Inflammatory macrophage treated with lipopolysaccharide for 4 hours (primary cell): Measurements from ENCODE around the gene NTNG1.
A peak's percentile ranks its signal among the peaks of the same experiment; 100 is the strongest.

ENCODE experiments used
- DNase-seq: peaks from one replicate; pipeline ENCODE4 v3.0.0-alpha.2; 2020

Gene NTNG1

GRCh38 chr1:107473065-107473464 lies 332.2 kb downstream of the NTNG1 start:
- no peak for DNase-seq

- no peak for DNase-seq
These were observed 334.2 kb downstream of the NTNG1 start for GRCh38 chr1:107474877-107475612.

DNA sequence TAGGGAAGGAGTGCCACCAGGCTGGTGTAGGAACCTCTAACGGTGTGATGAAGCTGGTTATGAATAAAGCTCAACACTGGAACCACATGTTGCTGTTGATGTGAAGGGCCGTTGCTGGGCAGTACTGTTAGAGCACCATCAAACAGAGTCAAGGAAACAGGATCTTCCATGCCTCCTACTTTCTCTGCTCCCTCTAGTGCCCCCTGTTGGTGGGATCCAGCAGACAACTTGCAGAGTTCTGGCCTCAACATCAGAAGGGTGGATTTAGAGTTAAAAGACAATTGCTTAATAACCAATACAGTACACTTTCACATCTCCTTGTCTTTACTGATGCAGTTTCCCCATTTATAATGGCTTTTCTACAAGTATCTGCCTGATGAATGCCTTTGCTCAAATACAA lies 336.4 kb downstream of the NTNG1 start:
- peak; percentile 1 for DNase-seq

DNA sequence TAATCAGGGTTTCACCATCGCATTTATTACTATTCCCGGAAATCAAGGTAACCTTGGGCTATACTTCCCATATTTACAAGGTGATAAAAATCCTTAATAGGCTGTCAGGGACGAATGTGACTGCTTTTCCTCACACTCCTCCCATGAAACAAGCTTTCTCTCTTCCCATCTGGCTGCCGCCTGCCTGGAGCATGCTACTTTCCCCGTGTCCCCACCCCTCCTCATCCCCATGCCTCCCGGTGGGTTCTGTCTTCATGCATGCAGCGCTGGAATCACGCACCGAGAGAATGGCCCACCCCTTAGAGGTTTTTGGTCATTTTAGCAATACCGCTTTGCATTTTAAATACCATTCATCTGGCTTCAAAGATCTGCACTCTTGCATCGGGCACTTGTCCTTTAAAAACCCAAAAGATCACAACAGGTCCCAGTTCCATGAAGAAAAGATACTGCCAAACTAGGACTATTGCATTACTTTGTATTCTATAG lies 339.1 kb downstream of the NTNG1 start:
- DNase-seq: no peak

DNA sequence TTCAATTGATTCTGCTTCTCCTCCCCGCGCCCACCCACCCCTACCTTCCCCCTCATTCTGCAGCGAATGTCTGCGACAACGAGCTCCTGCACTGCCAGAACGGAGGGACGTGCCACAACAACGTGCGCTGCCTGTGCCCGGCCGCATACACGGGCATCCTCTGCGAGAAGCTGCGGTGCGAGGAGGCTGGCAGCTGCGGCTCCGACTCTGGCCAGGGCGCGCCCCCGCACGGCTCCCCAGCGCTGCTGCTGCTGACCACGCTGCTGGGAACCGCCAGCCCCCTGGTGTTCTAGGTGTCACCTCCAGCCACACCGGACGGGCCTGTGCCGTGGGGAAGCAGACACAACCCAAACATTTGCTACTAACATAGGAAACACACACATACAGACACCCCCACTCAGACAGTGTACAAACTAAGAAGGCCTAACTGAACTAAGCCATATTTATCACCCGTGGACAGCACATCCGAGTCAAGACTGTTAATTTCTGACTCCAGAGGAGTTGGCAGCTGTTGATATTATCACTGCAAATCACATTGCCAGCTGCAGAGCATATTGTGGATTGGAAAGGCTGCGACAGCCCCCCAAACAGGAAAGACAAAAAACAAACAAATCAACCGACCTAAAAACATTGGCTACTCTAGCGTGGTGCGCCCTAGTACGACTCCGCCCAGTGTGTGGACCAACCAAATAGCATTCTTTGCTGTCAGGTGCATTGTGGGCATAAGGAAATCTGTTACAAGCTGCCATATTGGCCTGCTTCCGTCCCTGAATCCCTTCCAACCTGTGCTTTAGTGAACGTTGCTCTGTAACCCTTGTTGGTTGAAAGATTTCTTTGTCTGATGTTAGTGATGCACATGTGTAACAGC lies 339.9 kb downstream of the NTNG1 start:
- no peak for DNase-seq

GRCh38 chr1:107481756-107482384 lies 341.0 kb downstream of the NTNG1 start:
- DNase-seq: no peak

- no peak for DNase-seq
These were observed 343.1 kb downstream of the NTNG1 start for GRCh38 chr1:107483949-107484348.

DNA sequence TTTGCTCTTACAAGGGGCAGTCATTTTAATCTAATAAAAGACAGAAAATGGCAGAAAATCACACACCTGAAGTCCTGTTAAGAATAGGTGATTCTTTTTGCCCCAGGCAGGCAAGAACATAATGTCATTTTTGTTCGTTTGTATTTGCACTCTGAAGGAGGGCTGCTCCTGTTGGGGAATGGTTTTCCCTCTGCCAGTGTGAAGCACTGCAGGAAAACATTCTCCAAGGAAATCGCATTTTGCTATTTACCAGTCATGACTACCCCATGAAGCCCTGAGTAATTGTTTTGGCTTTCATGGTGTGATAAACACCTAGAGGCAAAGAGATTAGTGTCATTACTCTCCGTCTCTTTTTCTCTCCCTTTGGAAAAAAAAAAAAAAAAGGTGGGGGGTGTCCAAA lies 345.5 kb downstream of the NTNG1 start:
- no peak for DNase-seq

GRCh38 chr1:107487506-107487905 lies 346.7 kb downstream of the NTNG1 start:
- no peak for DNase-seq

DNA sequence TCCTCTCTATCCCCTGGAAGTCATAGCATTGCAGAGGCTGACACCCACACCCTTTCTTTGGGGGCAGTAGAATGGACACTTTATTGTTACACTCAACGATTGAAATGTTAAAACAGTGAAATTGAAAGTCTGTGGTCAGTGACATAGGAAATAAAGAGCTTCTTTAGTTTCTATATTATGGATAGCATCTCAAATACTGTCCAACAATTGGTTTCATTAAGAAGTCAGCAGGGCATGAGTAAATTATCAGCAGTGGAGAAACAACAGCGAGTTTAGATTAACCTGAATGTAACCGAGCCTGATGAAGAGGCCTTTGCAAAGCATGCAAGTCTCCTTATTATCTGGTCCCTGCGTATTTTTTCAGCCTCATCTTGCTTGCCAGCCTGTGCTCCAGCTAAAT lies 350.7 kb downstream of the NTNG1 start:
- DNase-seq: no peak

DNA sequence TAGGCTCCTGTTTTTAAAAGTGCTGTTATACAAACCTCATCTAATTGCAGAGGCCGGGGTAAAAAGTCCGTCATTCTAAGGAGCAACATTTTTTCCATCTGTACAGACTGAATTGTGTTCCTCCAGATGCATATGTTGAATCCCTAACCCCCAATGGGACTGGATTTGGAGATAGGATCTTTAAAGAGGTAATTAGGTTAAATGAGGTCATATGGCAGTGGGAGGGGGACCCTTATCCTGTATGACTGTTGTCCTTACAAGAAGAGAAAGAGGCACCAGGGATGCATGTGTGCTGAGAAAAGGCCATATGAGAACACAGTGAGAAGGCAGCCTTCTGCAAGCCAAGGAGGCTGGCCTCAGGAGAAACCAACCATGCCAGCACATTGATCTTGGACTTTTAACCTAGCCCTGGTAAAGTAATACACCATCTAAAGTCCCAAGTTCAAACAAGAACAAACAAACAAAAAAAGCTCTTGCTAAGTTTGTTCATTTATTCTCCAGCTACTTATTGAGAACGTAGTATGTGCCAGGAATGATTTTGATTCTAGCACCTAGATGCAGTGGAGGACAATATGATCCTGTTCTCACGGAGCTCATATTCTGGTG lies 352.4 kb downstream of the NTNG1 start:
- DNase-seq: no peak

- no peak for DNase-seq
These were observed 353.2 kb downstream of the NTNG1 start for GRCh38 chr1:107494061-107494460.

DNA sequence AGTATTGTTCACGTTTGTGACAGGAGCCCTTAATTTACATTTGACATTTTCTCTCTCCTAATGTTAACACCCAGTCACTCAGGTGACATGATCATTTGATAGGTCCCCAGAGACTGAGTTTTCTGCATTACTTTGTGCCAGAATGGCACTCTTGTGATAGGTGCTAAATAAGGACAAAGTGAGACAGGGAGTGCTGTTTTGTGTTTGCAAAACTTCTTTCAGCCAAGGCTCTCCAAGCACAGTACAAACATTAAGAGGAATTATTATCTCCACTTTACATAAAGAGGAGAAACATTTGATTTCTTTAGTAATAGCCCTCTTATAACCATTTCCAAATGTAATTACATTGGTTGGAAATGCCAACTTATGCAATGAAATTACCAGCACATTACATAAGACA lies 355.2 kb downstream of the NTNG1 start:
- no peak for DNase-seq

DNA sequence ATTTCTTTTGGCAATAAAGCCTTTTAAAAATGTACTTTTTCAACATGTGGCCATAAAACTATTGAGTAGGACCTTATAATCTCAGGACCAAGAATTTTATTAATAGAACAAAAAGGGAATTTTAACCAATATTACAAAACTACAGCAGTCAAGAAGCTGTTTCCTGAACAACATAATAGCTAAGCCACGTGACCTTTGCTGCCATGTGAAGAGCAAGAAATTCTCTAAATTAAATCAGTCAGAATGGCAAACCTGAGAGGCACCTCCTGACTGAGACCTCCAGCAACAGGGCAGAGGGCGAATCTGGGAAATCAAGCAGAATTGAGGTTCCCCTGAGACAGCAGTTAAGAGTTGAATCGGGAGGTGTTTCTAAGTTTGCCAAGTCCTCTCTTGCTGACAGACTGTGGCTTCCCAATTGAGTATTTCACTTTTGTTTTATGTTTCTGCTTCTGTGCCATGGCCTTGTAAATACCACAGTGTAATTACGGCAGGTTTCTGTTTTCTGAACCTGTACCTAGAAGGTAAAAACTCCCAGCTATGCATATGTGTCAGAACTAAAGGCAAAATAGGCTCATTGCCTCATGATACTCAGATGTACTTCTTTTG lies 358.4 kb downstream of the NTNG1 start:
- DNase-seq: no peak

GRCh38 chr1:107501081-107501605 lies 360.3 kb downstream of the NTNG1 start:
- no peak for DNase-seq

GRCh38 chr1:107510347-107510746 lies 369.5 kb downstream of the NTNG1 start:
- DNase-seq: no peak

DNA sequence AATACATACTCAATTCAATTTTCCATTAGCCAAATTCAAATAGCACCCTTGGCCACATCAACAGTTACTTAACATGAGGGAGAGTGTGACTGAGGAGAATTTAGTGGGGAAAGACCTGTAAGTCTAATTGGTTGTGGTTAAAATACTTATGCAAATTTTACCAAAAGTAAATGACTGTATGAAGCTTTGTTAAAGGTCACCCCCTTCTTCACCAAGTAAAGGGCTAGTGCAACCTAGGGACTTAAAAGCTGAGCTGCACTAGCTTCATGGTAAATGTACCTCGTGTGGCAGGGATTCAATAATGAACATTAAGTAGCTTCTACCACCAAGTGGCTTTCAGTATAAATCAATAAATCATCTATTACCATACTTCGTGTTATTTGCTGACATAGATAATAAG lies 372.0 kb downstream of the NTNG1 start:
- DNase-seq: no peak

- no peak for DNase-seq
These were observed 374.0 kb downstream of the NTNG1 start for GRCh38 chr1:107514841-107515240.

- no peak for DNase-seq
These were observed 374.9 kb downstream of the NTNG1 start for GRCh38 chr1:107515702-107516101.

- DNase-seq: no peak
These were observed 382.2 kb downstream of the NTNG1 start for GRCh38 chr1:107523061-107523460.

GRCh38 chr1:107523736-107524135 lies 382.9 kb downstream of the NTNG1 start:
- DNase-seq: no peak

- DNase-seq: peak; percentile 11
These were observed 383.5 kb downstream of the NTNG1 start for GRCh38 chr1:107524301-107524700.

- no peak for DNase-seq
These were observed 384.3 kb downstream of the NTNG1 start for GRCh38 chr1:107525145-107525544.
